GM21737 (cell line): Measurements from ENCODE around the gene ZNF197.
"Not testable (repeated sequence)": the region's sequence is repeated elsewhere in the genome, so short reads cannot be mapped to it uniquely, and the experiment has no call there.

Source experiments
- ATAC-seq: cut with Tn5 transposase; IDR thresholded peaks from one replicate; pipeline ENCODE4 v1.9.1; 2021; ENCODE audit warnings: mild to moderate bottlenecking, moderate library complexity; ENCODE audit not compliant: unreplicated experiment

ZNF197 gene

GRCh38 chr3:44661189-44661588 lies 36.4 kb downstream of the ZNF197 start:
- no peak for ATAC-seq

GRCh38 chr3:44665173-44665572 lies 40.3 kb downstream of the ZNF197 start:
- ATAC-seq, result no peak

- ATAC-seq, result no peak
Measured at GRCh38 chr3:44666346-44666745, 41.5 kb downstream of the ZNF197 start.

- no peak for ATAC-seq
Measured at GRCh38 chr3:44669760-44670159, 44.9 kb downstream of the ZNF197 start.

GRCh38 chr3:44673466-44673865 lies 48.6 kb downstream of the ZNF197 start:
- ATAC-seq, result not testable (repeated sequence)

- ATAC-seq, result no peak
Measured at GRCh38 chr3:44674211-44674610, 49.4 kb downstream of the ZNF197 start.

GRCh38 chr3:44678480-44679116 lies 53.8 kb downstream of the ZNF197 start:
- no peak for ATAC-seq

GRCh38 chr3:44680921-44681455 lies 56.2 kb downstream of the ZNF197 start:
- no peak for ATAC-seq

GRCh38 chr3:44682182-44682896 lies 57.5 kb downstream of the ZNF197 start:
- no peak for ATAC-seq

- ATAC-seq, result peak; percentile 64
Measured at GRCh38 chr3:44685128-44685800, 60.4 kb downstream of the ZNF197 start.

- no peak for ATAC-seq
Measured at GRCh38 chr3:44687898-44688297, 63.1 kb downstream of the ZNF197 start.
